22Rv1 (cell line): Measurements from ENCODE around the gene NPTX1.

Source experiments
- H3K27ac ChIP-seq: fragments of 450-650 bp; 2 replicates; pipeline ENCODE4 v1.5.1; 2017
- ZFX ChIP-seq: fragments of 450-650 bp; IDR thresholded peaks from 2 replicates; pipeline ENCODE4 v1.6.1; 2017; ENCODE audit warnings: antibody characterized with exemption, borderline replicate concordance
- TF ChIP-seq, protein P1 (sequence below): fragments of 450-650 bp; IDR thresholded peaks from 2 replicates; pipeline ENCODE4 v1.5.1; 2017; ENCODE audit warnings: mild to moderate bottlenecking

The NPTX1 gene

DNA sequence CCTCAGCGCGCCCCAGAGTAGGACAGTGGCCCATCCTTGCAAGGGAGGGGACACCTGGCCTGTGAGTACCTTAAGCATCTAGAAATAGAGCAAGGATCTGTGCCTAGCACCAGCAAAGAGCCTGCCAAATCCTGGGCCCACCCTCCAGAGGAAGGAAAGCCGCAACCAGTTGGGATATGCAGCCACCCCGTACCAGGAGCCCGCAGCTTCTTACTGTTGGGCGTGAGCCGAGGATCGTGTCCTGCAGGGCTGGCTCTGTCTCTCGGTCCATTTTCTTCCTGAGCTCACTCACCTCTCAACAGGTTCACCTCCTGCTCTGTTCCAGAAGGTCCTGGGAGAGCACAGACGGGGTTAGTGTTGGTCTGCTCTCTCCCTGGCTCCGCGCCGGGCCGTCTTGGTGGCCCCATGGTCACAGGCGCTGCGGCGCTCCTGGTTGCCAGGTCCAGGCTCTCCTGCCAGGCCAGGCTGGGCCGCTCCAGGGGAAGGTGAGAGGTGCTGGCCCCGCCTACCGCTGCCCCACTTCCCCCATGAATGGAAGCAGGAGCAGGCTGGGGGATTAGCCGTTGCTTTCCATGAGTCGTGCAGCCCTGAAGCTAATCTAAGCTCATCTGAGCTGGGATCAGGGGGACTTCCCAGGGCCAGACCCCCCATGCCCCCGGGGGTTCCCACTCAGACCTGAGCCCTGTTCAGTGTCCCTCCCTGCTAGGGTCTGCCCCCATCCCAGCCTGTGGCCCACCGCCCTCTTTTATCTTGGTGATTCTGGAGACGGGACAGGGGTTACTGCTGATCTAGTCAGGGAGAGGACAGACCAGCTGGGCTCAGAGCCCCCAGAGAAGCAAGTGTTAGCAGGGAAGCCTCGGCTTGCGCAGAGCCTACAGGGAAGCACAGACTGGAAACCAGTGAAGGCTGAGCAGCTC is 48.8 kb downstream of the NPTX1 start:
- H3K27ac ChIP-seq, result no peak overlapping the region
- TF ChIP-seq ZFX, result no peak
- TF ChIP-seq, protein P1, sequence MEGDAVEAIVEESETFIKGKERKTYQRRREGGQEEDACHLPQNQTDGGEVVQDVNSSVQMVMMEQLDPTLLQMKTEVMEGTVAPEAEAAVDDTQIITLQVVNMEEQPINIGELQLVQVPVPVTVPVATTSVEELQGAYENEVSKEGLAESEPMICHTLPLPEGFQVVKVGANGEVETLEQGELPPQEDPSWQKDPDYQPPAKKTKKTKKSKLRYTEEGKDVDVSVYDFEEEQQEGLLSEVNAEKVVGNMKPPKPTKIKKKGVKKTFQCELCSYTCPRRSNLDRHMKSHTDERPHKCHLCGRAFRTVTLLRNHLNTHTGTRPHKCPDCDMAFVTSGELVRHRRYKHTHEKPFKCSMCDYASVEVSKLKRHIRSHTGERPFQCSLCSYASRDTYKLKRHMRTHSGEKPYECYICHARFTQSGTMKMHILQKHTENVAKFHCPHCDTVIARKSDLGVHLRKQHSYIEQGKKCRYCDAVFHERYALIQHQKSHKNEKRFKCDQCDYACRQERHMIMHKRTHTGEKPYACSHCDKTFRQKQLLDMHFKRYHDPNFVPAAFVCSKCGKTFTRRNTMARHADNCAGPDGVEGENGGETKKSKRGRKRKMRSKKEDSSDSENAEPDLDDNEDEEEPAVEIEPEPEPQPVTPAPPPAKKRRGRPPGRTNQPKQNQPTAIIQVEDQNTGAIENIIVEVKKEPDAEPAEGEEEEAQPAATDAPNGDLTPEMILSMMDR, result no peak

DNA sequence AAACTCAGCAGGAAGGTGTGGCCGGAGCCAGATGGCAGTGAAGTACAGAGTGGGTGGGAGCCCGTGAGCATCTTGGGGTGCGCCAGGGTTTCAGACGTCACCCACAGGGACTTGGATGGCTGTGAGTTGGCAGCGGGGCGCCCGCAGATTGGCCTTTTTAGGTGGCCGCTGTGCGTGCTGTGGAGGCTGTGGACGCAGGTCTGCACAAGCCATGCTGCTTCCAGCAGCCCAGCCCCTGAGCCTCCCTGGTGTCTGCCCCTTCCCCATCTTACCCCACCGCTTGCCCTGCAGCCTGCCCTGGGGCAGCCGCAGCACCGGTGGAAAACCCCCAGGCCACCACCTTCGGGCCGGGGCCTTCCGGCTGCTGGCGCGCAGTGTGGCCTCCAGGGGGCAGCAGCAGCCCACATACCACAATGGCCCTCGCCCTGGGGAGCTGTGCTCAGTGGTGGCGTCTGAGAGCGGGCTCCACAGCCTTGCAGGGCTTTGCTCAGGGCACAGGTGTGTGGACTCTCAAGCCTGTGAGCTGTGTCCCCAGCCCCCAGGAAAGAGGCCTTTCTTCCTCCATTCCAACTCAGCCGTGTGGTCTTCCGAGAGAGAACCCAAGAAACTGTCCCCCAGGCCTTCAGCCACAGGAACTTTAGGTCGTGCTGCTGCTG is 49.6 kb downstream of the NPTX1 start:
- H3K27ac ChIP-seq, result no peak overlapping the region
- TF ChIP-seq ZFX, result no peak
- TF ChIP-seq, protein P1, result peak; percentile 94

DNA sequence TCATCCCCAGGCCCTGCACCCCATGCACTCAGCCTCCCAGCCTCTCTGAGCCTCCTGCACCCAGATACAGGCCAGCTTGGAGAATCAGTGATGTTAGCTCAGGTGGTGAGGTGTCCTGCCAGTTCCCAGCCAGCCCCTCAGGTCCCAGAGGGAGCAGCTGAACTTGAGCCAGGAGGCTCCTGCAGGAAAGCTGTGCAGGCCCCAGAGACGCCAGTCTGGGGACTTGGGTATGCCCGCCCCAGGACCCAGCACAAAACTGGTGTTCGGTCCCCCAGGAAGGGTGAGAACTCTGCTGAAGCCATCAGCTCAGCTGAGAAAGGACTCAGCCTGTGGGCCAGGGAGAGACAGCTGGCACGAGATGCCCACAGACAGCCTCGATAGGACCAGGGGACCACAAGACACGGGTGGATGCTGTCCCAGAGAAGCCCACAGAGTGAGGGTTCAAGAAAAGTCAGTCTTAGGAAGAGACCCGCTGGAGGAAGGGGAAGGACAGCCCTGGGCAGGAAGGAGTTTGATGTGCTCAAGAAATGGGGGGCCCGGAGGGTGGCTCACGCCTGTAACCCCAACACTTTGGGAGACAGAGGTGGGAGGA is 50.5 kb downstream of the NPTX1 start:
- TF ChIP-seq ZFX, result no peak
- TF ChIP-seq, protein P1, result no peak
- no peak overlapping the region for H3K27ac ChIP-seq

DNA sequence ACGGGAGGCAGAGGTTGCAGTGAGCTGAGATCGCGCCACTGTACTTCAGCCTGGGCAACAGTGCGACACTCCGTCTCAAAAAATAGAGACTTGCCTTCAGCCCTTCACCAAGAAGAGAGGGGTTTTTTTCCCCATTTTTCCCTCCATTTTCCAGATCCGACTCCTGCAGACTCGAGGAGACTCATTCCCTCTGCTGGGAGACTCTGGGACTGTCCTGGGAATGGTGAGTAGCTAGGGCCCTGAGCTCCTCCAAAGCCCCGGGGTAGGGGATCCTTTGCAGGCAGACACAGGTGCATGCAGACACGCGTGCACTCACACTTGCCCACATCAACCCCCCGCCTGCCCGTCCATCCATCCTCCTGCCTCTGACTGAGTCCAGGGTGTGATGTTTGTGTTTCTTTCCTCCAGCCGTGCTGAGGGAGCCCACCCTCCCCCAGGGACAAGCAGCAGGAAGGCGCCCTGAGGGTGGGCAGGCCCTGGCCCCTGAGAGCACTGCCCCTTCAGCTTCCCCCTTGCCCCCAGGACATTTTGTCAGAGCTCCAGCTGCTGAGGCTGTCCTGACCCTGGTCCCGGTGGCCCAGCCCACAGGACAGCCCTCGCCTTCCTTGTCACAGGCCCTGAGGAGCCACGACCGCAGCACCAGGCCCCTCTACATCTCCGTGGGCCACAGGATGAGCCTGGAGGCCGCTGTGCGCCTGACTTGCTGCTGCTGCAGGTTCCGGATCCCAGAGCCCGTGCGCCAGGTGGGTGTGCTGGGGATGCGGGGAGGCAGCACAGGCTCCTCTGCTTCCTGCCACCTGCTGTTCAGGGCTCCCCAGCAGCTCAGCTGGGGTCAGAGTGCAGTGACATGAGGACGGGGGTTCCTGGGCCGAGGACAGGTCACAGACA is 51.3 kb downstream of the NPTX1 start:
- H3K27ac ChIP-seq, result no peak overlapping the region
- TF ChIP-seq ZFX, result no peak
- TF ChIP-seq, protein P1, result no peak

DNA sequence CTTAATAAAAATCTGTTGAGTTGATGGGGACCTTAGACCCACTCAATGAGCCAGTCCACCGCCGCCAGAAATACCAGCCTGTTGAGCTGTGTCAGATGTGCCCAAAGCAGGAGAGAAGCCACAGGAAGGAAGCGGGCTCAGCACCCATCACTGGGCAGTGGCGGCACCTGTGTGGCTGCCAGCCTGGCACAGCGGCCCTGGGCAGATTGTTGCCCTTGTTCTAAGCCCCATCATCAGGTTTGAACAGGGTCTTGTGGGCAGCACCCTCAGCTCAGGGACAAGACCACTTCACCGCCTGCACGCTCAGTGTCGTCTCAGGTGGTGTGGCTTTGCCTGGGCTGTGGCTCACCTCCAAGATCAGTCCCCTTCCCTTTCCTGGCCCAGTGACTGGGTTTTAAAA is 52.1 kb downstream of the NPTX1 start:
- H3K27ac ChIP-seq, result no peak overlapping the region
- no peak for TF ChIP-seq ZFX

DNA sequence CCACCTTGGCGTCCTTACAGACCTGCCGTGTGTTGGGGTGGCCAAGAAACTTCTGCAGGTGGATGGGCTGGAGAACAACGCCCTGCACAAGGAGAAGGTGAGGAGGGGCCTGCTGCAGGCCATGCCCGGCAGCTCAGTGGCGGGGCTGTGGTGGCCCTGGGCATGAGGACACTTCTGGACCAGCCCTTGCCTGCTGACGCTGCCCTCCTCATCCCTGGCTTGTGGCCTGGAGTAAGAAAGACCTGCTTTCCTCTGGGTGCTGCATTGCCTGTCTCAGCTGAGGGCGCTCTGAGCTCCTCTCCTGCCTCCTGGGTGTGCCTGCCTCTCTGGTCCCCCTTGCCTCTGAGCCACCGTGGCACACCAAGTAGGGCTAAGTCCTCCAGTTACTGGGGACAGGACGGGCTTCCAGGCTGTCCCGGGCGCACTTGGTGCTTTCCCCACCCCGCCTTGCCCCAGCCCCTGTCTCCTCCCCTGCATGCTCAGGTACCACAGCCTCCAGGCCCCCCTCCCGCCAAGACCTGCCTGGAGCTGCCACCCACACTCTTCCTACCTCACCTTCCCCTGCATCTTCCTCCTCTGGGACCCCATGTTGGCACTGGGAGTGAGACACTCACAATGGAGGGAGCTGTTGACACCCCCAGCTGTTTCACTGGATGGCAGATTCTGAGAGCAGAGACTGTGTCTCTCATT is 52.7 kb downstream of the NPTX1 start:
- H3K27ac ChIP-seq, result no peak overlapping the region
- TF ChIP-seq, protein P1, result no peak
- no peak for TF ChIP-seq ZFX
